Kidney (tissue), 14 donors: Measurements from ENCODE around the gene MMP19. TPM values are rescaled to one million over a fixed set of nuclear protein-coding genes. Genes with fewer than 3 reads are reported as not detected.

Experiments used
- DNase-seq, 5 donors: peaks; one replicate each; pipeline ENCODE4 v3.0.0-alpha.2; 2013 to 2020
- FAIRE-seq: peaks from 2 replicates; lab custom pipeline; 2012; peaks lifted over from hg19 to GRCh38; lab: Jason Lieb, UNC
- H3K27ac ChIP-seq, 2 donors: one replicate each; pipeline ENCODE4 v1.7.0; 2013; ENCODE audit warnings: low read depth in 2 of 2, low read length in 2 of 2, inconsistent platforms in 1 of 2
- H3K27me3 ChIP-seq: one replicate; pipeline ENCODE4 v1.7.1; 2013; ENCODE audit warnings: low read length, inconsistent platforms; ENCODE audit not compliant: control insufficient read depth, insufficient read depth
- H3K36me3 ChIP-seq, 3 donors: one replicate each; pipeline versions ENCODE4 v1.7.0 to v1.7.1; 2013; ENCODE audit warnings: low read length in 3 of 3, control low read depth in 1 of 3, inconsistent platforms in 1 of 3; ENCODE audit not compliant: insufficient read depth in 3 of 3, control insufficient read depth in 2 of 3
- H3K4me1 ChIP-seq, 3 donors: one replicate each; pipeline versions ENCODE4 v1.7.0 to v1.7.1; 2013; ENCODE audit warnings: low read length in 3 of 3, inconsistent platforms in 1 of 3, low read depth in 1 of 3; ENCODE audit not compliant: control insufficient read depth in 2 of 3, insufficient read depth in 2 of 3
- H3K4me3 ChIP-seq, 3 donors: one replicate each; pipeline versions ENCODE4 v1.7.0 to v1.8.1; 2013; ENCODE audit warnings: low read length in 3 of 3, control low read depth in 1 of 3, inconsistent platforms in 1 of 3
- H3K9ac ChIP-seq, 3 donors: one replicate each; pipeline versions ENCODE4 v1.7.0 to v1.7.1; 2013; ENCODE audit warnings: low read length in 3 of 3, control low read depth in 1 of 3, inconsistent platforms in 1 of 3
- H3K9me3 ChIP-seq, 3 donors: one replicate each; pipeline versions ENCODE4 v1.7.0 to v1.7.1; 2013; ENCODE audit warnings: low read length in 3 of 3, control low read depth in 1 of 3, inconsistent platforms in 1 of 3; ENCODE audit not compliant: control insufficient read depth in 2 of 3, insufficient read depth in 1 of 3
- CTCF ChIP-seq: IDR thresholded peaks from 3 replicates; pipeline ENCODE4 v1.5.1; 2012; ENCODE audit warnings: mild to moderate bottlenecking, moderate library complexity, borderline replicate concordance; ENCODE audit not compliant: insufficient read depth; ENCODE audit errors: extremely low read depth
- intact Hi-C: fragments of 100-400 bp; cut with DNase I; formaldehyde crosslinking; loops from one replicate; pipeline ENCODE4 v1.11.1; 2022
- polyA plus RNA-seq: library from polyadenylated mRNA; stranded (reverse); fragments of 350-450 nt; fragmentation: Illumina TruSeq; extraction: RNeasy Lipid Tissue Mini Kit (QIAGEN cat#74804); gene quantifications from one replicate; pipeline ENCODE4 v1.2.3, GENCODE V29; 2014; ENCODE audit warnings: low read depth, low replicate concordance; ENCODE audit not compliant: insufficient read depth
- total RNA-seq: library from RNA; stranded (reverse); fragmentation: NEBNext Ultra II Directional; extraction: Animal tissue kit (Norgen Biotek cat#: 25700); gene quantifications from one replicate; pipeline ENCODE4 v1.2.1, GENCODE V29; 2021
- donor health status: control.
- donor health status: control.
- donor health status: control.
- donor health status: control.
- donor health status: control.
- donor health status: DM: yes; HTN: yes; CAD: no.
- donor health status: Normal renal cell carcinoma (clear cell type).

MMP19 gene
- total and polyA plus RNA-seq, 2 donors from 2014 or later = 2.0 to 8.8 TPM

- Histone ChIP-seq H3K36me3 (peaks cover 0 to 2% (median 2%) of the 10 kb centered on the region in 3 donors), H3K4me3 (peak overlapping the region in 1 of 3 donors; percentile 95), H3K27me3 (no peaks in the 10 kb centered on the region), H3K27ac (no peak overlapping the region), H3K4me1 (peaks cover 2 to 16% (median 10%) of the 10 kb centered on the region in 3 donors), H3K9ac (no peak overlapping the region), H3K9me3 (no peaks in the 10 kb centered on the region)
- DNase-seq (no peak), FAIRE-seq (no peak)
- TF ChIP-seq CTCF = no peak
- intact Hi-C loops = no loop called here
Observed at GRCh38 chr12:55827806-55828205, 14.9 kb downstream of the MMP19 start.

GRCh38 chr12:55824726-55825125 lies 18.0 kb downstream of the MMP19 start:
- Histone ChIP-seq H3K27me3 (no peaks in the 10 kb centered on the region), H3K9ac (no peak overlapping the region), H3K4me1 (peaks cover 2 to 14% (median 12%) of the 10 kb centered on the region in 3 donors), H3K4me3 (no peak overlapping the region), H3K9me3 (no peaks in the 10 kb centered on the region), H3K36me3 (peaks cover 1 to 25% (median 11%) of the 10 kb centered on the region in 3 donors), H3K27ac (no peak overlapping the region)
- intact Hi-C loops = no loop called here
- DNase-seq (no peak), FAIRE-seq (no peak)
- TF ChIP-seq CTCF = no peak

- Histone ChIP-seq H3K4me1 (peaks cover 2 to 18% (median 13%) of the 10 kb centered on the region in 3 donors), H3K4me3 (no peak overlapping the region), H3K27ac (no peak overlapping the region), H3K9me3 (no peaks in the 10 kb centered on the region), H3K9ac (no peak overlapping the region), H3K27me3 (no peaks in the 10 kb centered on the region), H3K36me3 (peaks cover 3 to 27% (median 11%) of the 10 kb centered on the region in 3 donors)
- no peak for TF ChIP-seq CTCF
- intact Hi-C loops = no loop called here
- no peak for DNase-seq
- FAIRE-seq = no peak
Observed at GRCh38 chr12:55823419-55823818, 19.3 kb downstream of the MMP19 start.

- intact Hi-C loops = no loop called here
- Histone ChIP-seq H3K4me3 (no peak overlapping the region), H3K27me3 (no peaks in the 10 kb centered on the region), H3K27ac (no peak overlapping the region), H3K4me1 (peaks cover 2 to 15% (median 3%) of the 10 kb centered on the region in 3 donors), H3K9ac (no peak overlapping the region), H3K36me3 (peaks cover 3 to 27% (median 11%) of the 10 kb centered on the region in 3 donors), H3K9me3 (no peaks in the 10 kb centered on the region)
- DNase-seq = no peak
- TF ChIP-seq CTCF = peak; percentile 44
- FAIRE-seq = no peak
Observed at GRCh38 chr12:55822228-55822627, 20.5 kb downstream of the MMP19 start.
